ENCODE data around the gene ZNF626. TPM values are rescaled to one million over a fixed set of nuclear protein-coding genes. Genes with fewer than 3 reads are reported as not detected.

Gene ZNF626
- total RNA-seq (2014; rRNA removed) (not detected in 2 replicates), Bru-seq, nascent RNA (percentile 22 among the genes with signal in this experiment), BruChase-seq, experiment 1, labeled RNA remaining after a 6-hour chase (percentile 27 among the genes with signal in this experiment), BruChase-seq, experiment 2, labeled RNA remaining after a 2-hour chase (percentile 46 among the genes with signal in this experiment)
- long read RNA-seq, partial matches to known transcripts = 0 of 5 reads
- long read RNA-seq, other reads (novel, unspliced or antisense) = 2 of 5 reads

DNA sequence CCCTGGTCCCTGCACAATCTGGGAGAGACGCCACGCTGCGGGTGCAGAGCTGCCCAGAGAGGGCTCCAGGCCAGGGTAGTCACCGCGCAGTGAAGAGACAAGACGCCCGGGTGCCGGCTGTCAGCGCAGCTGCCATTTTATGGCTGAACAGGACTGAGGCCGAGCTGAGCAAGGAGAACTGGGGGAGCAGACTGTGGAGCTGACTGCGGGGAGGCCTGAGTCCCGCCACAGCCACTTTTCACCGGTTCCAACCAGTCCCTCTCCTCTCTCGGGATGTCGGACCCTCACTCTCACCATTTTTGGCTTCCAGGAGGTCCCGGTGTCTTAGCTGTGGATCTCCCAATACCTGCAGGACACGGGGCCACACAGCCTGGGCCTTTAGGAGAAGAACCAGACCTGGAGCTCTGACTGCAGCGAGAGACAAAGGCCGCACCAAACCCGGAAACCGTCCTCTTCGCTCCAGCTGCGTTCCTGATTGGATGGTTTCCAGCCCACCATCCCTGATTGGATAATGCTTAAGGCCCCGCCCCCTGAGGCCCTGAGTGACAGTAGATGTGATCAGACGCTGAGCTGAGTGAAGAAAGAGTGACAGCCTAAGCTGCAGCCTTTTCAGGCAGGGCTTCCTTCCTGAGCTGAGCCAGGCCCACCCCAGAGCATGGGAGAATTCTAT is at the start of gene ZNF626:
Gene ZNF626, minus strand, starts transcription at position 422 of the 670 bp plus-strand sequence. Its CDS starts 125 bp downstream, at position 297.
- no peak within 1 kb of the TSS for H3K4me3 ChIP-seq (ENCODE audit: low read length)
- no peaks in the 10 kb centered on the region for H3K9me2 ChIP-seq (replicated peaks; ENCODE audit: low read length)
- H3K27ac ChIP-seq (ENCODE audit: low read length) = no peak within 1 kb of the TSS
- H3K27me3 ChIP-seq (ENCODE audit: low read length) = no peaks in the 10 kb centered on the region
- H2AFZ ChIP-seq (ENCODE audit: low read length) = no peak within 1 kb of the TSS
- DNase-seq (peak; percentile 10), ATAC-seq (no peak)
- BruUV-seq (replicated peaks) = TSS peak; percentile 49
- H3K9ac ChIP-seq (ENCODE audit: low read length) = no peak within 1 kb of the TSS
- TF ChIP-seq, protein P1, sequence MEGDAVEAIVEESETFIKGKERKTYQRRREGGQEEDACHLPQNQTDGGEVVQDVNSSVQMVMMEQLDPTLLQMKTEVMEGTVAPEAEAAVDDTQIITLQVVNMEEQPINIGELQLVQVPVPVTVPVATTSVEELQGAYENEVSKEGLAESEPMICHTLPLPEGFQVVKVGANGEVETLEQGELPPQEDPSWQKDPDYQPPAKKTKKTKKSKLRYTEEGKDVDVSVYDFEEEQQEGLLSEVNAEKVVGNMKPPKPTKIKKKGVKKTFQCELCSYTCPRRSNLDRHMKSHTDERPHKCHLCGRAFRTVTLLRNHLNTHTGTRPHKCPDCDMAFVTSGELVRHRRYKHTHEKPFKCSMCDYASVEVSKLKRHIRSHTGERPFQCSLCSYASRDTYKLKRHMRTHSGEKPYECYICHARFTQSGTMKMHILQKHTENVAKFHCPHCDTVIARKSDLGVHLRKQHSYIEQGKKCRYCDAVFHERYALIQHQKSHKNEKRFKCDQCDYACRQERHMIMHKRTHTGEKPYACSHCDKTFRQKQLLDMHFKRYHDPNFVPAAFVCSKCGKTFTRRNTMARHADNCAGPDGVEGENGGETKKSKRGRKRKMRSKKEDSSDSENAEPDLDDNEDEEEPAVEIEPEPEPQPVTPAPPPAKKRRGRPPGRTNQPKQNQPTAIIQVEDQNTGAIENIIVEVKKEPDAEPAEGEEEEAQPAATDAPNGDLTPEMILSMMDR (conservative IDR thresholded peaks at IDR 0.05; ENCODE audit: low read depth, low read length) = no peak
- TF ChIP-seq EZH2phosphoT487 (IDR thresholded peaks at IDR 0.05; ENCODE audit: borderline replicate concordance, low read length) (no peak), EZH2 (IDR thresholded peaks at IDR 0.05; ENCODE audit: low read length, unreplicated experiment) (no peak)
- H3K4me1 ChIP-seq (ENCODE audit: insufficient read depth, low read length) = no peaks in the 10 kb centered on the region
- no peaks in the 10 kb centered on the region for H3K79me2 ChIP-seq (ENCODE audit: low read length)
- no peaks in the 10 kb centered on the region for H3K9me3 ChIP-seq (ENCODE audit: low read length)
- ChIA-PET CTCF (no interaction called here), POLR2A (ENCODE audit: unreplicated experiment) (no interaction called here)
- H3K36me3 ChIP-seq (ENCODE audit: low read depth, low read length) = no peaks in the 10 kb centered on the region
- intact Hi-C loops (cut with micrococcal nuclease) = no loop called here
- no peaks in the 10 kb centered on the region for H3F3A ChIP-seq (ENCODE audit: low read length, unreplicated experiment)
- H4K20me1 ChIP-seq (ENCODE audit: low read length) = no peaks in the 10 kb centered on the region
- H3K4me2 ChIP-seq (ENCODE audit: low read length) = no peak within 1 kb of the TSS

DNA sequence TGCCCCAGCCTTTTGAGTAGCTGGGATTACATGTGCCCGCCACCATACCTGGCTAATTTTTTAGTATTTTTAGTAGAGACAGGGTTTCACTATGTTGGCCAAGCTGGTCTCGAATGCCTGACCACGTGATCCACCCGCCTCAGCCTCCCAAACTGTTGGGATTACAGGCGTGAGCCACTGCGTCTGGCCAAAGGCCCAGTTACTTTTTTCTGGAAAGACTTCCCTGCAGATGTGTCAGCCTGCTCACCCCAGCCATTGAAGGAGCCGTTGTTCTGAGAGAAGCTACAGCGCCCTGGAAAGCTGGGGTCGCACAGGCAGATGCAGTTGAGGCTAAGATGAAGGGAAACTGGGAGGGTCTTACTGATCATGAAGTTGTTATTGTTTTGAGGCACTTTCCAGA is 7.9 kb upstream of the ZNF626 start:
- Histone ChIP-seq H3K36me3 (ENCODE audit: low read depth, low read length) (no peaks in the 10 kb centered on the region), H3K9me2 (replicated peaks; ENCODE audit: low read length) (no peaks in the 10 kb centered on the region), H3K27ac (ENCODE audit: low read length) (no peak overlapping the region), H3K4me3 (ENCODE audit: low read length) (no peak overlapping the region), H3F3A (ENCODE audit: low read length, unreplicated experiment) (no peaks in the 10 kb centered on the region), H3K9me3 (ENCODE audit: low read length) (no peaks in the 10 kb centered on the region), H3K4me1 (ENCODE audit: insufficient read depth, low read length) (no peaks in the 10 kb centered on the region), H4K20me1 (ENCODE audit: low read length) (no peaks in the 10 kb centered on the region), H3K27me3 (ENCODE audit: low read length) (no peaks in the 10 kb centered on the region), H2AFZ (ENCODE audit: low read length) (no peak overlapping the region), H3K4me2 (ENCODE audit: low read length) (no peak overlapping the region), H3K79me2 (ENCODE audit: low read length) (no peaks in the 10 kb centered on the region), H3K9ac (ENCODE audit: low read length) (no peak overlapping the region)
- ChIA-PET CTCF (no interaction called here), POLR2A (ENCODE audit: unreplicated experiment) (no interaction called here)
- no peak for ATAC-seq
- intact Hi-C loops (cut with micrococcal nuclease) = no loop called here
- BruUV-seq (replicated peaks) = no TSS peak
- DNase-seq = no peak
- no peak for TF ChIP-seq EZH2phosphoT487 (IDR thresholded peaks at IDR 0.05; ENCODE audit: borderline replicate concordance, low read length)
- TF ChIP-seq, protein P1 (conservative IDR thresholded peaks at IDR 0.05; ENCODE audit: low read depth, low read length) = no peak
- no peak for TF ChIP-seq EZH2 (IDR thresholded peaks at IDR 0.05; ENCODE audit: low read length, unreplicated experiment)

DNA sequence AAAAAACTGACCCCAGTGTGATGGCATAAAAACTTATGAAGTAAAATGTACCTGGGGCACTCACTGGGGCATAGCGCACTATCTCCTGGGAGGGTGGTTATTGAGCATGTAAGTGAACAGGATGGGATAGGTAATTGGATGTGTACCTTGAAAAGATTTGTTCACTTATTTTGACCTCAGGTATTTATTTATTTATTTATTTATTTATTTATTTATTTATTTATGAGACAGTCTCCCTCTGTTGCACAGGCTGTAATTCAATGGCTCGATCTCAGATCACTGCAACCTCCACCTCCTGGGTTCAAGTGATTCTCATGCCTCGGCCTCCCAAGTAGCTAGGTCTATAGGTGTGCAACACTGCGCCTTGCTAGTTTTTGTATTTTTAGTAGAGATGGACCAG is 5.9 kb upstream of the ZNF626 start:
- CTCF ChIA-PET = no interaction called here
- no peak for DNase-seq
- no peak overlapping the region for H3K9ac ChIP-seq (ENCODE audit: low read length)
- no peak for ATAC-seq
- no peak overlapping the region for H3K4me3 ChIP-seq (ENCODE audit: low read length)
- no peaks in the 10 kb centered on the region for H3F3A ChIP-seq (ENCODE audit: low read length, unreplicated experiment)
- no peaks in the 10 kb centered on the region for H4K20me1 ChIP-seq (ENCODE audit: low read length)
- H3K36me3 ChIP-seq (ENCODE audit: low read depth, low read length) = no peaks in the 10 kb centered on the region
- intact Hi-C loops (cut with micrococcal nuclease) = no loop called here
- H3K27ac ChIP-seq (ENCODE audit: low read length) = no peak overlapping the region
- H3K79me2 ChIP-seq (ENCODE audit: low read length) = no peaks in the 10 kb centered on the region
- BruUV-seq (replicated peaks) = no TSS peak
- no peaks in the 10 kb centered on the region for H3K9me2 ChIP-seq (replicated peaks; ENCODE audit: low read length)
- TF ChIP-seq, protein P1 (conservative IDR thresholded peaks at IDR 0.05; ENCODE audit: low read depth, low read length) = no peak
- TF ChIP-seq EZH2 (IDR thresholded peaks at IDR 0.05; ENCODE audit: low read length, unreplicated experiment) (no peak), EZH2phosphoT487 (IDR thresholded peaks at IDR 0.05; ENCODE audit: borderline replicate concordance, low read length) (no peak)
- POLR2A ChIA-PET (ENCODE audit: unreplicated experiment) = no interaction called here
- H3K27me3 ChIP-seq (ENCODE audit: low read length) = no peaks in the 10 kb centered on the region
- no peaks in the 10 kb centered on the region for H3K9me3 ChIP-seq (ENCODE audit: low read length)
- H3K4me2 ChIP-seq (ENCODE audit: low read length) = no peak overlapping the region
- H2AFZ ChIP-seq (ENCODE audit: low read length) = no peak overlapping the region
- no peaks in the 10 kb centered on the region for H3K4me1 ChIP-seq (ENCODE audit: insufficient read depth, low read length)

Measured in PC-3 (cell line).